NCI-H1092 (cell line): ENCODE results near the gene MAP3K15.

Experiments
- DNase-seq: peaks from one replicate; lab custom pipeline; 2025; lab: John Stamatoyannopoulos, UW

MAP3K15 gene, protein sequence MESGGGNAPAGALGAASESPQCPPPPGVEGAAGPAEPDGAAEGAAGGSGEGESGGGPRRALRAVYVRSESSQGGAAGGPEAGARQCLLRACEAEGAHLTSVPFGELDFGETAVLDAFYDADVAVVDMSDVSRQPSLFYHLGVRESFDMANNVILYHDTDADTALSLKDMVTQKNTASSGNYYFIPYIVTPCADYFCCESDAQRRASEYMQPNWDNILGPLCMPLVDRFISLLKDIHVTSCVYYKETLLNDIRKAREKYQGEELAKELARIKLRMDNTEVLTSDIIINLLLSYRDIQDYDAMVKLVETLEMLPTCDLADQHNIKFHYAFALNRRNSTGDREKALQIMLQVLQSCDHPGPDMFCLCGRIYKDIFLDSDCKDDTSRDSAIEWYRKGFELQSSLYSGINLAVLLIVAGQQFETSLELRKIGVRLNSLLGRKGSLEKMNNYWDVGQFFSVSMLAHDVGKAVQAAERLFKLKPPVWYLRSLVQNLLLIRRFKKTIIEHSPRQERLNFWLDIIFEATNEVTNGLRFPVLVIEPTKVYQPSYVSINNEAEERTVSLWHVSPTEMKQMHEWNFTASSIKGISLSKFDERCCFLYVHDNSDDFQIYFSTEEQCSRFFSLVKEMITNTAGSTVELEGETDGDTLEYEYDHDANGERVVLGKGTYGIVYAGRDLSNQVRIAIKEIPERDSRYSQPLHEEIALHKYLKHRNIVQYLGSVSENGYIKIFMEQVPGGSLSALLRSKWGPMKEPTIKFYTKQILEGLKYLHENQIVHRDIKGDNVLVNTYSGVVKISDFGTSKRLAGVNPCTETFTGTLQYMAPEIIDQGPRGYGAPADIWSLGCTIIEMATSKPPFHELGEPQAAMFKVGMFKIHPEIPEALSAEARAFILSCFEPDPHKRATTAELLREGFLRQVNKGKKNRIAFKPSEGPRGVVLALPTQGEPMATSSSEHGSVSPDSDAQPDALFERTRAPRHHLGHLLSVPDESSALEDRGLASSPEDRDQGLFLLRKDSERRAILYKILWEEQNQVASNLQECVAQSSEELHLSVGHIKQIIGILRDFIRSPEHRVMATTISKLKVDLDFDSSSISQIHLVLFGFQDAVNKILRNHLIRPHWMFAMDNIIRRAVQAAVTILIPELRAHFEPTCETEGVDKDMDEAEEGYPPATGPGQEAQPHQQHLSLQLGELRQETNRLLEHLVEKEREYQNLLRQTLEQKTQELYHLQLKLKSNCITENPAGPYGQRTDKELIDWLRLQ (N-terminal part only)

DNA sequence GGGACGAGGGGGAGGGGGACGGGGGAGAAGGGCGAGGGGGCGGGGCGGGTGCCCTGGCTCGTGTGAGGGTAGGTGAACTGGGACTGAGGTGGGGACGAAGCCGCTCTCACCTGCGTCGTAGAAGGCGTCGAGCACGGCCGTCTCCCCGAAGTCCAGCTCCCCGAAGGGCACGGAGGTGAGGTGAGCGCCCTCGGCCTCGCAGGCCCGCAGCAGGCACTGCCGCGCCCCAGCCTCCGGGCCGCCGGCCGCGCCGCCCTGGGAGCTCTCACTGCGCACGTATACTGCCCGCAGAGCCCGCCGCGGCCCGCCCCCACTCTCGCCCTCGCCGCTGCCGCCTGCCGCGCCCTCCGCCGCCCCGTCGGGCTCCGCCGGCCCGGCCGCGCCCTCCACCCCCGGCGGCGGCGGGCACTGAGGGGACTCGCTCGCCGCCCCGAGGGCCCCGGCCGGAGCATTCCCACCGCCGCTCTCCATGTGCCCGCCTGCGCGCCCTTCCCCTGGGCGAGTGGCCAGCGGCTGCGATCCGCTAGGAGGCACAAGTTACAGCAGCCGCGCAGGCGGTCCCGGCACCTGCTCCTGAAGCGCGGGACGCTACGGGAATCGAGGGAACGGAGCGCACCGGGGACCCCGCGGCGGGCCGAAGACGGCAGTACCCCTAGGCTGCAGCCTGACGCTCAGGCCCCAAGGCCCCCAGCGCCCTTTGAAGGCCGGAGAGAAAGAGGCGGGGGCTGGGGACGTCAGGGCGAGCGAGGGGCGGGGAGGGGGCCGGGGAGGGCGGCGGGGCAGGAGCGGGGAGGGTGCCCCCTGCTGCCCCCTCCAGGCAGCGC lies at the start of gene MAP3K15:
TSS of gene MAP3K15 (minus strand) at position 718 of the 824 bp plus-strand sequence. CDS start at position 471, 247 bp downstream.
- no peak for DNase-seq

DNA sequence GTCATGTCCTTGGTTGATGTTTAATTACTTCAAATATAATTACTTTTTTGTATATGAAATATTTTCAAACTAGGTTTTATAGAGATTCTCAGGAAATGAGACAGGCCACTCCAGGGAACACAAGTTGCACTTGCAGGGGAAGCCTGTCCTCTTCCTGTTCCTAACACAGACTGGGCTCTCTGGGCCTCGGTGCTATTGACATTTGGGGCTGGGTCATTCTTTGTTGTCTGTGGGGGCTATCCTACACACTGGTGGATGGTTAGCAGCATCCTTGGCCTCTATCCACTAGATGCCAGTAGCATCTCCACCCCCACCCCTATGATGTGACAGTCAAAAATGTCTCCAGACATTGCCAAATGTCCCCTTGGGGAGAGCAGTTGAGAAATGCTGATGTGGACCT lies 49.3 kb upstream of the MAP3K15 start:
- no peak for DNase-seq

DNA sequence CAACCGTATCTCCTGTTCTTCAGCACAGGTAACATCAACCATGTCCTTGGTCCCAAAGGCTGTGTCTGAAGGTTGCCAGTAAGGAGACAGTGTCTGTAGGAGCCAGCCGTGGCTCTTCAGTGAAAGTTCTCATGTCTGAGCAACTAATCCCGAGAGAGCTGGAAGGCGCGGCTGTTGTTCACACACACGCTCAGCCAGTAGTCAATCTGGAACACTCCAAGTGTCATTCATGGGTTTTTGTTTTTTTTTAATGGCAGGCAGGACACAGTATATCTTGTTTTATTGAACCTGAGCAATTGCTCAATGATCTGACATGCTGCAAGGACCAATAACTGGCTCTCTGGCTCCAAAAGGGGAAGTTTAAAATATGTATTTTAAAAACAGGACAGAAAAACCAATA lies 48.4 kb upstream of the MAP3K15 start:
- DNase-seq, result no peak

DNA sequence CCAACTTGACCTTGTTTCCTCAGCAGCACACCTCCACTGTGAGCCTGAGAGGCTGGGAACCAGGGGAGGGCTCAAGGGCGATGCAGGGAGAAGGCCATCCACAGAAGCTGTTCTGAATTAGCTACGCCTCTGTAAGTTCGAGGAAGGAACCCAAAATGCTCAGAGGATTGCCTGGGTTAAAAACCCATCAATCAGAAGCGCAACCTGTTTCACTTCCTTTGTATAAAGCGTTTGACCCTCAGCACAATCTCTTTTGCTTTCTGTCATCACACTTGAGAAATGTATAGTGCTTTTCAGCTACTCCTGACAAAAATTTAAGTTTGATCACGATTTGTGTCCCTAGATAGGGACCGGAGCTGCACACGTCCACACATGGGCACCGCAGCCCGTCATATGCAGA lies 48.0 kb upstream of the MAP3K15 start:
- no peak for DNase-seq

DNA sequence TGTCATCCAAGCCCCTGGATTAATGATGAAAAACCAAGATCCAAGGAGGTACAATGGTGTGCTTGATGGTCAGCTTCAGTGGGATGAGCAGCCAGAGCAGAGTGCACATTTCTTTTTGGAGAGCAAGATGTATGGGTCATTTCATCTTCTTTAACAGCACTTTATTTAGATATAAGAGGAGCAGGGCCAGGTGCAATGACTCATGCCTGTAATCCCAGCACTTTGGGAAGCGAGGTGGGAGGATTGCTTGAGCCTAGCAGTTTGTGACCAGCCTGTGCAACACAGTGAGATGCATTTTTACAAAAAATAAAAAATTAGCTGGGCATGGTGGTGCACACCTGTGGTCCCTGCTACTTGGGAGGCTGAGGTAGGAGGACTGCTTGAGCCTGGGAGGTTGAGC lies 45.3 kb upstream of the MAP3K15 start:
- no peak for DNase-seq

DNA sequence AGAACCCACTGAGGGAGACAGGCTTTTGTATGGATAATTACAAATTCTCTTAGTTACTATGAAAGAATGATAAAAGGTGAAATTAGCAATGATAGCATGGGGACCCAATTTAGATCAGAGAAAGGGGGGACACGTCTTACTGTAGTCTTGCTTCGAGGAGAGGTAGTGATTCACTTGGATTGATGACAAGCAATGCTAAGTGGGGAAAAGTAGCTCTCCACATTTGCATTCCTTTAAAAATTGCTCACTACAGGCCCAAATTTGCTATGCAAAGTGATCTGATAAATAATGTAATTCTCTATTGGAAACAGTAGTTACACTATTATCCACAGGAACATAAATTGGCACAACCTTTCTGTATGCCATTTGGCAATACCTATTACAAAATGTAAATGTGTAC lies 42.5 kb upstream of the MAP3K15 start:
- DNase-seq, result no peak

DNA sequence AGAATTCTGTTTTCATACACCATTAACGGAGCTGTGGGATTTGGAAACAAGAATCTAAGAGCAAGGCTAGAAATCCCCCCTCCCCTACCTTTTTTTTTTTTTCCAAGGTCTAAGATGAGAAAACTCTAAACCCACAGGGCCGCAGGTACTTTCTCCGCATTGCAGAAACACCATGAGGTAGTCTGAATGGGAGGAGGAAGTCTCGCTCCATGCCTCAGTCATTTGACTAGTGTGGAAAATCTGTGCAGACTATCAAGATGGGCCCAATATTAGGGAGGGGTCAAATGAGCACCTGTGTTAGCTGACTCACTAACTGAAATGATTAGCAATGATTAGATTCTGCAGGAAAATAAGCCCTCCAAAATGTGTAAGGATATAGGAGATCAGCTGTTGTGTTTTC lies 40.9 kb upstream of the MAP3K15 start:
- no peak for DNase-seq

DNA sequence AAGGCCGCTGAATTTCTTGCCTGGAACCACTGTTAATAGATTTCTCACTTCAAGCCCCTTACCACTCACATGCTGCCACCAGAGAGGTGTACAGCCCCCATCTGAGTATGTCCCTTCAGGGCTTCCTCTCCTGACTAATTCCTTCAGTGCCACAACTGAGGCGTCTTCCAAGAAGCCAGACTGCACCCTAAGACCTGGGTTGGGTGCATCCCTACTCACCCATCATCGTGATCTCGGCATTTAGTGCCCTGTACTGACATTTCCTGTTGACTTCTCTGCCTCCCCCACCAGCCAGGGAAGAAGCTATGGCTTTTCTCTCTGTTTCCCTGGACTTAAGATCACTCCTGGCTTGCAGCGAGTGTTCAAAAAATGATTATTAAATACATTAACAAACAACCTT lies 40.4 kb upstream of the MAP3K15 start:
- no peak for DNase-seq

DNA sequence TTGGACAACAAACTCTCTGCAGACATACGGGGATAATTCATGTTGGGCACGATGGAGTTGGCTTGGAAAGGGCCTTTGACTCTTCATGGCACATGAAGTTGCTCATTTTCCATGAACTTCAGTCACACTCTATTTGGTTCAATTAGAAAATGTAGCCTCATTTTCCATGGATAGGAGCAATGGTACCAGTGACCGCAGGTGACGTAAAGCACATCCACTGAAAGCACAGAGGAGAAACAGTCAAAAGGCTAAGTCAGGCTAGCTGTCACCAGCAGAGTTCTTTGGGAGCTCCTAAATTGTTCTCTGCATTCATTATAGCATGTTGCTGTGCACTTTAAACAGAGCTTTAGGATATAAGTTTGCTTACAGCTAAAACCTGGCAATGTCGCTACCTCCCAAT lies 39.9 kb upstream of the MAP3K15 start:
- DNase-seq, result no peak

DNA sequence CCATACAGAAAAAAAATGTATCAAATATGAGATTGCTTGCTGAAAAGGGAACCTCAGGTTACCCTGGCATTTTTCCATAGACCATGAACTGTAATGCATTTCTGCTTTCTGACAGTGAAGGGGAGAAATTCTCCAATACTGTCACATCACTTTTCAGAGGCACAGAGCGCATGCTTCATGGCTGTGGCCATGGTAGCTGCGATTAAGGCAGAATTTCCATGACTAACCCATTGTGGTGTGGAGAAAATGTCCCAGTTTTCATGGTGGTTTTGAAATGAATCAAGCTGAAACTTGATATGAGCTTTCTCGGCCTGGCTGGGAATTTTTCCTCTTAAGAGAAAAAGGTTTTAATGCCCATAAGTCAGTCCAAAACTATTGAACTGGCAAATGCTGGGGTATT lies 39.5 kb upstream of the MAP3K15 start:
- DNase-seq, result no peak

DNA sequence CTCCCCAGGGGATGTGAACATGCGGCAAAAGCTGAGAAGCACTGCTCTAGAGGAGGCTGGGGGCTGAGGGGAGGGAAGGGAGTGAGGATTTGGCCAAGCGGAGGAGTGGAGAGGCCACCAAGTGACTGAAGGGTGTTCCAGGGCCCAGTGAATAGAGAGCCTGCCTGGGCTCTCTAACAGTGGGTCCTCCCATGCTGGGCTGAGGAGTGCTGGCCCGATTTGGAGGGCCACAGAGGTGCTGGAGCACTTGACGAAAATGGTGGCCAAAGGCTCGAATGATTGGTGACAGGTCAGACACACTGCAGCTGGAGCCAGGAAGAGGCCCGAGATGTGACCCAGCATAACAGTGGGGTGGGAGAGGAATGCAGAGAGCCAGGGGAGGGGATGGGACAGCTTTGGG lies 37.5 kb upstream of the MAP3K15 start:
- DNase-seq, result no peak

DNA sequence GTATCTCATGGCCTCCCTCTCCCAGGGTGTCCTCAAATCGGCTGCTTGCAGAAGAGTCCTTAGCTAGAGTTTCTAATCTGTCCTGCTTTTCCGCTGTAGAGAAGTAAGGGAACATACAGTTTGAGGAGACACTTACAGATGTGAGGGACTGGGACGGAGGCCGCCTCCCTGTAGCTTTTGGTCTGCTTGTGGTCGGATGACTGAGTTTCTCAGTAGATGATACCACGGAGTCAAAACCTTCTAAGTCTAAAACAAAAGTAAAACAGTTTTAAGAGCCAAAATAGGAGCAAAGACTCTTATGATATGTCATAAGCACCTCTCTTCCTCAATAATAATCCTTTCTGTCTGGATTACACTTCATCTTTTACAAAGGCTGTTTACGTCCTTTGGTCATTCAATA lies 34.5 kb upstream of the MAP3K15 start:
- no peak for DNase-seq

DNA sequence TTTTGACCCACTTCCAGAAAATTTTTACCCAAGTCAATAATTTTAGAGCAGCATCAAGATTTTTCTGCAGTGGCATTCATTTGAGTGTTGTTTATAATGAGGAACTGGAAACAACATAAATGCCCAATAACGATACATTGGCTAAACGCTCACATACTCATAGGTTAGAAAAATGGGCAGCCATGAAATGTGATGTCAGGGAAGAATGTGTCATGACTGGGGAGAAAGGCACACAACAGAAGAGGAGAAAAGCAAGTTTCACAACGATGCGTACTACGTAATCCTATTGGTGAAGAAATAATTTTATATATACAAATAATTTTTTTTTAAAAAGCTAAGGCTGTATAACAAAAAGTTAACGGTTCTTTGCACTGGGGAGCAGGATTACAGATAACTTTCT lies 33.6 kb upstream of the MAP3K15 start:
- DNase-seq, result no peak

DNA sequence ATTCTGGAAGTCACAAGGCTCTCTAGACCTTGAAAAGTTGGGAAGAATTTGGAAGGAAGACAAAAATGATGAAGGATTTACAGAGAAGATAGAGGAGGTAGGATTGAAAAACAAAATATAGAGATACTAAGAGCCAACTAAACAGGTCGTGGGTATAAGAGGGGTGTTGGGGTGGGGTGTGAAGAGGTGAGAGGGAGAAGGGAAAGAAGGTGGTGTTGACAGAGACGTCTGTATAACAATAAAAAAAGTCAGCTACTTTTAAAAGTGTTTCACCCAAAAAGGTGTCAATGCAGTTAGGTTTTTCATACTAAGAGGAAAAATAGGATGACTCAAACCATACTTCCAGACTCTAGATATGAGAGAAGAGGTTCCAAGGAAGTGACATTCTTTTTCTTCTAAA lies 33.0 kb upstream of the MAP3K15 start:
- DNase-seq, result no peak

DNA sequence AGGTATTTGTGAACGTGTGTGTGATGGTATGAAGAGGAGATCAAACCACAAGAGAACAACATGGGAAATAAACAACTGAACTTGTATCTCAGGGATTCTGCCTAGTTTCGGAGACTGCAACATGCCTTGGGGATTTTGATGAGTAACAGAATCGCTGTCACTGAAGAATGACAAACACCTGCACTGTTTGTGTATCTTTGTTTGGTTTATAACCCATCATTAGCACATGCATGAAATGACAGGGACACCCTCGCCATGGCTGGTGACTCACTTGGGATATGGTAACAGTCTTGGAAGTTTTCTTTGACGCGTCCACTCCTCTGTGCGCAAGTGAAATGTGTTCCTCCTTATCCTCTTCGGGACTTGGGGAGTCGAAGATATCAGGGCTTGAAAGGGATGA lies 30.3 kb upstream of the MAP3K15 start:
- DNase-seq, result no peak

DNA sequence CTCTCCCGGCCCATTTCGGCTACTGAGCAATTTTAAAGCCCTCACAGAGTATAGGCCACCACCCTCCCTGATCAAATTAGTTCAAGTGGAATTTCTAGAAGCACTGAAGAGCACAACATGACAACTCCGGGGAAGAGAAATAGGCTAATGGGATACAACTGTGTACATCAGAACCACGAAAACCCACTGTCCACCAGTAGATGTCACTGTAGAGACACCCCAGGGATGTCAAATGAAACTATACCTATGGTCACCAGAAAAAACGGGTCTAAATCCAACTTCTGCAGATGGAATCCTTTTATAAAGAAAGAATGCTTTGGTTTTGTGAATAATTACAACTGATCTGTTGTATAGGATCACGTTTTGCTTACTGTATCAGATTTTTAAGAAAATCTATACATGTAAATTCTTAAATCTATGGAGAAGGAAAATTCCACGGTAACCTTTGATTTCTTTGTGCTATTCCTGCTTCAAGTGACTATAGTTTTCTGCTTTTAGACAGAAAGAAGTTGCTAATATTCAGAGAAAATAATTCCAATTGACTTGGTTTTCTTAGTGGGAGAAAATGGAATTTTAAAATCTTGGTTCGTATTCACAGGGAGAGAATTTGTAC lies 29.5 kb upstream of the MAP3K15 start:
- peak; percentile 63 for DNase-seq

DNA sequence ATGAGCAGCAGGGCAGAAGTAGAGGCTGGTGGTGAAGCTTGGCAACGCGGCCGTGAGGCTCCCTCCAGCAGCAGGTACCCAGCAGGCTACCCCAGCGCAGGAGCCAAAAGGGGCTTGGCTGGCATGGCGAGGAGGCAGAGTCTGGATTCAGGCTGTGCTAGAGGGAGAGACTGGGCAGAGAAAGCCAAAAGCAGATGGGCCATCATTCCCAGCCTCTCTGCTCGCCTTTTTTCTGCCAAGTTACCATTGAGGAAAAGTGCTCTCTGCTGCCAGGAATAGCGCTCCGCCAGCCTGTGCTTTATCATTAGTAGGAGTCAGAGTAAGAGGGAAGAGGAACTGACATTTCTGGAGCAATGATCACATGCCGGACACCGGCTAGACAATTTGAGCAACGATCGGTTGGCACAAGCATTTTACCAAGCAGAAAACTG lies 28.7 kb upstream of the MAP3K15 start:
- no peak for DNase-seq

DNA sequence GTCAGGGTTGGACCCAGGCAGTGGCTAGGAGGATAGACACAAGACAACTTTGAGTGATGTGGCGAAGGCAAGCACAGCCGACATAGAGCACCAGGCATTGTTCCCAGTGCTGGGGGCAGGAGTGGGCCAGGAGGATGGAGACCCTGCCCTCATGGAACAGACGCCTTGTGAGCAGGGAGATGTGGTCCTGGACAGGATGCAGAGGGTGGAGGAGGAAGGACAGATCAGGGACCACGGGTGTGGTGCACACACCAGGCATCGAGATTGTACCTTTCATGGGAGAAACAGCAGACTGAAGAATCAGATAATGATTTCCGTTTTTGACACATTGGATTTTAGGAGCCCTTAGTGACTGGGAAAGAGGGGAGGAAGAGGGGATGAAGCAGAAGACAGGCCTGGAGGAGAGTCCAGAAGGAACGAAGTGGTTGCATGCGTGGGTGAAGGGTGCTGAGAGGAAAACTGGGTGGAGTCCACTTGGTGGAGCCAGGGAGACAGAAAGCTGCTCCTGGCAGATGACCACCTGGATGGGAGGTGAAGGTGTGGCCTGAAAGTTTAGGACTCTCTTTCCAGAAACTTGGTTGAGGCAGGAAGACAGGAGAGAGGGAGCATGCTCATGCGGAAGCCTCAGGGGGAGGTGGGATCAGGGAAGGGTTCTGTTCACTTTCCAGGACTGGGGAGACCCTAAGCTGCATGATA lies 27.9 kb upstream of the MAP3K15 start:
- DNase-seq, result no peak

DNA sequence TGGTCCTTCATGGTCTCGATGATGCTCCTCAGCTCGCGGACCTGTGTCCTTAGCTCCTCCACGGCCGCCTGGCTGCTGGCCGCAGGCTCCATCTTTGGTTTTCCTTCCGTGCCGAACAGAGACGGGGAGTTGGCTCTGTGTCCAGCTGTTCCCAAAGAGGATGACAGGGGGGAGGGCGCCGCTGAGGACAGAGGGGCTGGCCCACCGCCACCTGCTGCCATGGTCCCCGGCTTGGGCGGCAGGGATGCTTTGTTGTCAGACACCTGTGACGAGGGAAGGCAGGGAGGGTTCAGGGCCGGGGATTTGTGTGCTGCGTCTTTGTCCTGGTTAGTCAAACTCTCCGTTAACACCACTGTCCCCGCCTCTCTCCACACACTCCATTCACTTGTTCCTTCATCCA lies 26.6 kb upstream of the MAP3K15 start:
- no peak for DNase-seq

DNA sequence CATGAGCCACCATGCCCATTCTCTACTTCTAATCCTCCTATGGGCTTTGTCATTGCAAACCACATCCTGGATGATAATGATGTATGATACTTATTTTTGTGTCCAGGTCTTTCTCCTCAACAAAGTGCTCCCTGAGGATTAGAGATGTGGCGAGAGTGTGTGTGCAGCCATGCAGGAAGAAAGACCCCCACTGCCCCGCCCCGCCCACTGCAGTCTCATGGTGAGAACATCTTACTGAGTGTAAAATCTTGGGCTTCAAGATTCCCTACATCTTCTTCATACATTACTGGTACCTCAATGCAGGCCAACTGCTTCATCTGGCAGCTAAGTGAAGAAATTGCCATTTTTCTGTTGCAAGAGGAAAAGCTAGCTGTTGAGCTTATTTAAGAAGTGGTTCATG lies 25.9 kb upstream of the MAP3K15 start:
- no peak for DNase-seq

DNA sequence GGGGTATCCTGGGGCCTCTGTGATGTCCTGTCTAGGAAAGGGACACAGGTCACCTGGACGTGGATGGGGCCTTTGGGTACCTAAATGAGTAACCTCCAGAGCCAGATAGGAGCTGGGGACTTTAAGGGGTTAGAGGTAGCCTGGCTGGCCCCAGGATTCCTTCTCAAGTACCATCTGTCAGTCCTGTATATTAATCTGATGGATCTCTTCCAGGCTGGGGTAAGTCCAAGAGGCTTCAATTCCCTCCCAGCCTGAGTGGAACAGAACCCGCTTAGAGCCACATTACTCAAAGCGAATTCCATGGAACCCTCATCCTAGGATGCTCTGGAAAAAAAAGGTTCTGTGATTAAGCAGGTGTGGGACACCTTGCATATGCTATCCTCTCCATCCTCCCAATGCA lies 24.8 kb upstream of the MAP3K15 start:
- DNase-seq, result no peak
